IPS DF 4.7 (cell line): Measurements from ENCODE around the gene CRY1.
"Not testable (repeated sequence)": the region's sequence is repeated elsewhere in the genome, so short reads cannot be mapped to it uniquely, and the experiment has no call there.

Source experiments
- DNase-seq: peaks from one replicate; pipeline ENCODE4 v3.0.0-alpha.2; 2013; ENCODE audit warnings: low spot score; ENCODE audit errors: extremely low read depth

CRY1 gene

GRCh38 chr12:107066691-107067090 lies 26.7 kb downstream of the CRY1 start:
- no peak for DNase-seq

- DNase-seq = no peak
Observed at GRCh38 chr12:107064687-107065086, 28.7 kb downstream of the CRY1 start.

GRCh38 chr12:107064243-107064642 lies 29.1 kb downstream of the CRY1 start:
- DNase-seq = no peak

GRCh38 chr12:107058190-107058589 lies 35.2 kb downstream of the CRY1 start:
- no peak for DNase-seq

- DNase-seq = no peak
Observed at GRCh38 chr12:107057071-107057834, 36.1 kb downstream of the CRY1 start.

- no peak for DNase-seq
Observed at GRCh38 chr12:107053709-107054108, 39.6 kb downstream of the CRY1 start.

GRCh38 chr12:107045186-107045585 lies 48.2 kb downstream of the CRY1 start:
- DNase-seq = no peak

GRCh38 chr12:107042801-107043200 lies 50.5 kb downstream of the CRY1 start:
- DNase-seq = no peak

- DNase-seq = no peak
Observed at GRCh38 chr12:107035733-107036132, 57.6 kb downstream of the CRY1 start.

GRCh38 chr12:107033758-107034739 lies 59.3 kb downstream of the CRY1 start:
- no peak for DNase-seq

GRCh38 chr12:107032266-107032665 lies 61.1 kb downstream of the CRY1 start:
- DNase-seq = no peak

GRCh38 chr12:107031061-107031460 lies 62.3 kb downstream of the CRY1 start:
- DNase-seq = no peak

GRCh38 chr12:107029081-107029480 lies 64.3 kb downstream of the CRY1 start:
- DNase-seq = no peak

GRCh38 chr12:107027636-107028053 lies 65.7 kb downstream of the CRY1 start:
- no peak for DNase-seq

- no peak for DNase-seq
Observed at GRCh38 chr12:107026806-107027635, 66.3 kb downstream of the CRY1 start.

GRCh38 chr12:107026356-107026755 lies 67.0 kb downstream of the CRY1 start:
- not testable (repeated sequence) for DNase-seq

- DNase-seq = no peak
Observed at GRCh38 chr12:107025671-107026070, 67.7 kb downstream of the CRY1 start.

- DNase-seq = no peak
Observed at GRCh38 chr12:107019546-107019945, 73.8 kb downstream of the CRY1 start.

GRCh38 chr12:107017042-107017441 lies 76.3 kb downstream of the CRY1 start:
- no peak for DNase-seq

- DNase-seq = peak; percentile 19
Observed at GRCh38 chr12:107014055-107014454, 79.3 kb downstream of the CRY1 start.

GRCh38 chr12:107012736-107013425 lies 80.5 kb downstream of the CRY1 start:
- no peak for DNase-seq
